Stimulated activated CD4-positive, alpha-beta T cell treated with anti-CD3 and anti-CD28 coated beads, Interleukin-1b, Interleukin-23, amount 100 ng/mL, for 4 hours (primary cell): ENCODE results near the gene CFAP70.
A peak's percentile ranks its signal among the peaks of the same experiment; 100 is the strongest.
"Not testable (repeated sequence)": the region's sequence is repeated elsewhere in the genome, so short reads cannot be mapped to it uniquely, and the experiment has no call there.

Source experiments
- DNase-seq, 2 donors: peaks; one replicate each; pipeline ENCODE4 v3.0.0-alpha.2; 2020; ENCODE audit warnings: low read depth in 2 of 2

CFAP70 gene

GRCh38 chr10:73358331-73359279 is at the start of gene CFAP70:
TSS of gene CFAP70 (minus strand) at chr10:73358864. CDS start at chr10:73354796, 4,068 bp downstream.
- peak; percentile 80 to 83 for DNase-seq

- DNase-seq = no peak
These were observed 49.4 kb upstream of the CFAP70 start for GRCh38 chr10:73408061-73408460.

DNA sequence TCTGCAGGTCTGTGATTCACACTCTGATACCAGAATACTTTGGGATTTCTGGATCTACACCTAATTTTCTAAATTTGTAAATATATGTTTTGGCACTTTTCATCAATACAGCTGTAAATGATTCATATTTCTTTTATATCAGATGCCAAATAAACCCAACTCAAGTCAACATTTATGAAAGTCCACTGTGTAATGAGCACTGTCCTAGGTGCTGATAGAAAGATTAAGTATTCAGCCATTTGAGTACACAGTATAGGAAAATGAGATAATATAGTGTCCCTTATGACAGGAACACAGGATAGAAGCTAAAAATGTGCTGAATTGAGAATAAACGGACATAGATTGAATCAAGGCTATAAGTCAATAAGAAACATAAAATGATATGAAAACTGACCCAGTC is 48.8 kb upstream of the CFAP70 start:
- DNase-seq = no peak

GRCh38 chr10:73406846-73407245 is 48.2 kb upstream of the CFAP70 start:
- DNase-seq = no peak

DNA sequence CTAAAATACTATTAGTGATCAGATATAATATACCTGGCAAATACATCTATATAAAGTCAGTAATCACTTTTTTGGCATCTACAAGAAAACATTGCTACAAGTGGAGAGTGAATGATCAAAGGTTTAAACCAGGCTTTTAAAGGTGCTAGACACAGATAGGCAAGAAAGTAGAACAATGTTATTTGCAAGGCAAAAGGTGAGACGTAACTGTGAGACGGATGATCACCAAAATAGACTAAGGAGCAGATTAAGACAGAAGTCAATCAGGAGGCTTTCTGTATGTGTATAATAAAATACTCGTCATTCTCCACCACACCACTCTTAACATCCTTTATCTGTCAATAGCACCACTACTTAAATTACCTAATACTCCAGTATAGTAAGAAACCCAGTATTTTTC is 46.9 kb upstream of the CFAP70 start:
- DNase-seq = no peak

DNA sequence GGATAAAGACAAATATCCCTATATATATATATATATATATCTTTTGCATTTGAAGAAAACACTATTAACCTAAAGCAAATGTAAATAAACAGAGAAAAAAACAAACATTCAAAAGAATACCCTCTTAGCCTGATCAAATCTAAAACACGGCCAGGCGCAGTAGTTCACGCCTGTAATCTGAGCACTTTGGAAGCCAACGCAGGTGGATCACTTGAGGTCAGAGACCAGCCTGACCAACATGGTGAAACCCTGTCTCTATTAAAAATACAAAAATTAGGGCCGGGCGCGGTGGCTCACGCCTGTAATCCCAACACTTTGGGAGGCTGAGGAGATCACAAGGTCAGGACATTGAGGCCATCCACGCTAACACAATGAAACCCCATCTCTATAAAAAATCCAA is 46.0 kb upstream of the CFAP70 start:
- no peak for DNase-seq

DNA sequence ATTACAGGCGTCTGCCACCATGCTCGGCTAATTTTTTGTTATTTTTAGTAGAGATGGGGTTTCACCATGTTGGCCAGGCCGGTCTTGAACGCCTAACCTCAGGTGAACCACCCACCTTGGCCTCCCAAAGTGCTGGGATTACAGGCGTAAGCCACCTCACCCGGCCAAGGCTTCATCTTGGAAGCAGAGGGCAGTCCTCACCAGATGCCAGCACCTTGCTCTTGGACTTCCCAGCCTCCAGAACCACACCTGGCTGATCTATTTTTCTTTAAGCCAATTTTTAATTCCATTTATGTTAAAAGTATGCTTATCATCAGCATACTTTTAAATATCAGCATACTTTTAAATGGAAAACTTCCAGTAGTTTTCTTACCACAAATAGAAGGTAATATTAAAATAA is 43.0 kb upstream of the CFAP70 start:
- DNase-seq = no peak

DNA sequence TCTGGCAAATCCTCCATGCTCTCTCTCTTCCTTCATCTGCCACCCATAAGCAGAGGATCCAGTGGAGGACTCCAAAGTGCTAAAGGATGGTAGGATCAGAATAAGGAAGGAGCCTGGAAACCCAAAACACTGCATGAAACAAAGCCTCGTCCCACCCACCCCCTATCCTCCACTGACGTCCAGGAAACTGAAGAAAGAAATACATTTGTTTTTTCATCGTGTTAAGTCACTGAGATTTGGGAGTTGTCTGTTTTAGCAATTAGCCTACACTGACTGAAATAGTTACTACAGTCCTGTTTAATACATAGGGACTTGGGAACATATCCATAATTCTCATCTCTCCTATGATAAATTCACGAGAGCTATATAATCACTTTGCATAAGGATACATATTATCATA is 40.4 kb upstream of the CFAP70 start:
- no peak for DNase-seq

GRCh38 chr10:73398024-73398423 is 39.4 kb upstream of the CFAP70 start:
- DNase-seq = no peak

- DNase-seq = not testable (repeated sequence)
These were observed 35.7 kb upstream of the CFAP70 start for GRCh38 chr10:73394325-73394724.

GRCh38 chr10:73388228-73388627 is 29.6 kb upstream of the CFAP70 start:
- DNase-seq = no peak

- DNase-seq = no peak
These were observed 27.9 kb upstream of the CFAP70 start for GRCh38 chr10:73386583-73386982.

DNA sequence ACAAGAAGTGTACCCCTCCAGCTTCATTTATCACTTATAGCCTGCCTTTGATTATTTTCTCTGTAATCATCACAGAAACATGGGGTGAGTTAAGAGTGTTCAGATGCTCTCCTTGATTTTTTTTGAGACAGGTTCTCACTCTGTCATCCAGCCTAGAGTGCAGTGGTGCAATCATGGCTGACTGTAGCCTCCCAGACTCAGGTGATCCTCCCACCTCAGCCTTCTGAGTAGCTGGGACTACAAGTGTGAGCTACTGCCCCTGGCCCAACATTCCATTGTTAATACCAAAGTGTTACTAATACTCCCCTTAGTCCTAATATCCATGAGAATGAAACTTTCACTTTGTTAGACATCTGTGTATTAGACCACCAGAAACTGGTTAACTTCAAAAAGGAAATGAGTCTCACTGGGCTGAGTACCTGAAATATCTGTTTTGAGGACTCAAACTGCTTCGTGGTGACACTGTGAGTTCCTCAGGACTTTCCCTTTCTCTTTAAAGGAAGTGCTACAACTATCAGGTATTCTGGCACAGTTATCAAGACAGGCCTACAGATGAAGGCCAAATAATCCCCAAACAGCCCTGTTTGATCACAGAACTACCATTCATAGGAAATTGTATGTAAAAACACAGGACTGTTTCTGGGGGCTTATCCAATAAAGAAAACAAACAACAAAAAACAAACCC is 20.5 kb upstream of the CFAP70 start:
- DNase-seq = no peak

GRCh38 chr10:73376679-73377078 is 18.0 kb upstream of the CFAP70 start:
- no peak for DNase-seq

GRCh38 chr10:73368238-73368637 is 9.6 kb upstream of the CFAP70 start:
- DNase-seq = no peak

GRCh38 chr10:73366381-73367298 is 8.0 kb upstream of the CFAP70 start:
- DNase-seq = no peak

GRCh38 chr10:73364964-73365363 is 6.3 kb upstream of the CFAP70 start:
- no peak for DNase-seq

DNA sequence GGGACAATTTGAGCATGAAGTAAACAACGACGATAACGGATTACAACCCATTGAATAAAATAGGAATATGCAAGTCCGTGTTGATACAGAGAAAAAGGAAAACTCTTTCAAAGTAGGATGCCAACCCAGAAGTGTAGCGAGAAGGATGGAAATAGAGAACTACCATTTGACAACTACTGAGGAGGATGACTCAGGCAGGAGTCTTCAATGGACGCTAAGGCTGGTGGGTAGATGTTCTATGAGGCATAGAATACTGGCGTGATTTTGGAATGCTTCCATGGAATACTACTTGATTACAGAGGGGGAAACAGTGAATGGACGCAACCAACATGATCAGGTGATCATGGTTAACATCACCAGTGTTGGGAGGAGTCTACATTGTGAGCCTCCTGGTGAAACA is 828 bp upstream of the CFAP70 start:
- no peak for DNase-seq

DNA sequence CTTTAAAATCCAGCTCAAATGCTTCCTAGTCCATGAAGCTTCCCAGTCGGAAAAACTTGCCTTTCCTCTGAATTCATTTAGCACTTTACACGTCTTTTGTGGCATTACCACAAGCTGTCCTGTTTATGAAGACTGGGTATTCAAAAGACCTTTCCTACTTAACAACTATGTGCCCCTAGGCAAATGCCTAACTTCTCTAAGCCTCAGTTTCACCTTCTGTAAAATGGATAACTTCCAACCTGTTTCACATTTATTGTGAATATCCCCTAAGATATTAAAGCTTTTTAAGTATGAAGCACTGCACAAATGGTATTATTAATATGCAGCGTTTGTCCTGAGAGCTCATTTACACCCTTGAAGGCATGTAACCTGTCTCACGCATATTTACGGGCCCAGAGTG is 843 bp downstream of the CFAP70 start:
- DNase-seq = no peak

- no peak for DNase-seq
These were observed 1.5 kb downstream of the CFAP70 start for GRCh38 chr10:73357166-73357565.

DNA sequence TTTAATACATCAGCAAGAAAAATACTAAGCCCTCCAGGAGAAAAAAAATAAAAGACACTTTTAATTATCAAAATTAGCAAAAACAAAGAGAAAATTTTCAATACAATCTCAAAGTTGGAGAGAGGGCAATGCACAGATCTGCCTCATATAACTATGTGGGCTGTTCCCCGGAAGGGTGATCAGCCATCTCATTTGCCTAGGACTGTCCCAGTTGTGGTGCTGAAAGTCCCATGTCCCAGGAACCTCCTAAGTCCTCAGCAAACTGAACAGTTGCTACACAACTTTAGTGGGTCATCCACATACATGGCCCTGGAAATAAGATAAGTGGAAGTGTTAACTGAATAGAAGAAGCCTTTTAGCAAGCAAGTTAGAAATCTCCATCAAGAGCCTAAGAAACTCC is 14.4 kb downstream of the CFAP70 start:
- DNase-seq = no peak

DNA sequence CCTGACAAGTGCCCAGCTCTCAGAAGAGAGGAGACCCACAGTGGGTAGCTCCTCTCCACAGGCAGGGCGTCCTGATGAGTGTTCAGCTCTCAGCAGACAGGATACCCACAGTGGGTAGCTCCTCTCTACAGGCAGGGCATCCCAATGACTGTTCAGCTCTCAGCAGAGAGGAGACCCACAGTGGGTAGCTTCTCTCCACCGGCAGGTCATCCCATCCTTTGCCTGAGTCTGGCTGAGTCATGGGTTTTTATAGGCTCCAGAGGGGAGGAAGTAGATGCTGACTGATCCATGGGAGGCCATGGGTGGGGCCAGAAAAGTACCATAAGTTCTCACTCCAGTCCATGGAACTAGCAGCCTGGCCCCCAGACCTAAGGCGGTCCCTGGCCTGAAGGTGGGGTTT is 18.5 kb downstream of the CFAP70 start:
- no peak for DNase-seq
